GM23338 (cell line): Measurements from ENCODE around the gene ERC2. TPM values are rescaled to one million over a fixed set of nuclear protein-coding genes. Genes with fewer than 3 reads are reported as not detected.

Source experiments
- ATAC-seq: fragments of 200-7000 bp; cut with Tn5 transposase; 3 replicates; pipeline ENCODE4 v1.9.1; 2020
- DNase-seq: peaks from one replicate; pipeline ENCODE4 v3.0.0-alpha.2; 2015; ENCODE audit warnings: low spot score
- H2AFZ ChIP-seq: fragments of 200-600 bp; sonication (generic); 2 replicates; pipeline ENCODE4 v1.8.0; 2016; ENCODE audit warnings: antibody characterized with exemption, mild to moderate bottlenecking, moderate library complexity
- H3F3A ChIP-seq: fragments of 200-600 bp; sonication (generic); replicated peaks from 2 replicates; pipeline ENCODE4 v1.8.0; 2017; ENCODE audit warnings: antibody characterized with exemption, mixed run types, low read depth
- H3K27ac ChIP-seq: fragments of 200-600 bp; sonication (generic); 2 replicates; pipeline ENCODE4 v1.6.1; 2016; ENCODE audit warnings: low read depth
- H3K27me3 ChIP-seq: fragments of 200-600 bp; sonication (generic); 2 replicates; pipeline ENCODE4 v1.8.0; 2016; ENCODE audit warnings: mild to moderate bottlenecking, mixed run types, moderate library complexity; ENCODE audit not compliant: insufficient read depth
- H3K36me3 ChIP-seq: fragments of 200-600 bp; sonication (generic); 2 replicates; pipeline ENCODE4 v1.8.0; 2016; ENCODE audit warnings: mild to moderate bottlenecking; ENCODE audit not compliant: insufficient read depth
- H3K4me1 ChIP-seq: fragments of 200-600 bp; sonication (generic); 2 replicates; pipeline ENCODE4 v1.8.0; 2016; ENCODE audit warnings: mild to moderate bottlenecking, moderate library complexity; ENCODE audit not compliant: insufficient read depth
- H3K4me2 ChIP-seq: fragments of 200-600 bp; sonication (generic); 2 replicates; pipeline ENCODE4 v1.7.1; 2017; ENCODE audit warnings: mixed run types
- H3K4me3 ChIP-seq: fragments of 200-600 bp; sonication (generic); 2 replicates; pipeline ENCODE4 v1.6.1; 2016; ENCODE audit warnings: mixed run types
- H3K79me2 ChIP-seq: fragments of 200-600 bp; sonication (generic); replicated peaks from 2 replicates; pipeline ENCODE4 v1.8.0; 2017; ENCODE audit warnings: mild to moderate bottlenecking; ENCODE audit not compliant: insufficient read depth
- H3K9me2 ChIP-seq: fragments of 200-600 bp; sonication (generic); 2 replicates; pipeline ENCODE4 v1.8.0; 2017; ENCODE audit not compliant: insufficient read depth
- H4K20me1 ChIP-seq: fragments of 200-600 bp; sonication (generic); replicated peaks from 2 replicates; pipeline ENCODE4 v1.8.0; 2017; ENCODE audit warnings: mild to moderate bottlenecking; ENCODE audit not compliant: insufficient read depth
- H3K27ac Mint-ChIP-seq: 2 replicates; pipeline ENCODE4 v1.8.0; 2020; ENCODE audit warnings: inconsistent platforms, mild to moderate bottlenecking, moderate library complexity, mixed read lengths
- H3K27me3 Mint-ChIP-seq: 3 replicates; pipeline ENCODE4 v1.8.0; 2022; ENCODE audit warnings: low read depth, mild to moderate bottlenecking, moderate library complexity, mixed read lengths, inconsistent platforms; ENCODE audit not compliant: insufficient read depth, poor library complexity
- H3K36me3 Mint-ChIP-seq: 3 replicates; pipeline ENCODE4 v1.8.0; 2021; ENCODE audit warnings: low read depth, mild to moderate bottlenecking, inconsistent platforms, moderate library complexity, mixed read lengths
- H3K4me1 Mint-ChIP-seq: 3 replicates; pipeline ENCODE4 v1.8.0; 2020; ENCODE audit warnings: mild to moderate bottlenecking, inconsistent platforms, mixed read lengths
- H3K4me3 Mint-ChIP-seq: 3 replicates; pipeline ENCODE4 v1.8.0; 2021; ENCODE audit warnings: moderate library complexity, mild to moderate bottlenecking, inconsistent platforms, mixed read lengths
- H3K9me3 Mint-ChIP-seq: 3 replicates; pipeline ENCODE4 v1.8.0; 2020; ENCODE audit warnings: moderate library complexity, mild to moderate bottlenecking, inconsistent platforms, mixed read lengths
- ETS1 ChIP-seq: IDR thresholded peaks from 2 replicates; pipeline ENCODE4 v1.6.1; 2016; ENCODE audit warnings: antibody characterized with exemption
- EZH2 ChIP-seq: fragments of 200-600 bp; sonication (generic); IDR thresholded peaks from one replicate; pipeline ENCODE4 v1.8.0; 2017; ENCODE audit warnings: antibody characterized with exemption, mild to moderate bottlenecking, low read depth; ENCODE audit not compliant: unreplicated experiment
- EZH2phosphoT487 ChIP-seq: fragments of 200-600 bp; sonication (generic); IDR thresholded peaks from one replicate; pipeline ENCODE4 v1.8.1; 2018; ENCODE audit warnings: antibody characterized with exemption; ENCODE audit not compliant: unreplicated experiment
- JUNB ChIP-seq: IDR thresholded peaks from one replicate; pipeline ENCODE4 v1.6.1; 2016; ENCODE audit warnings: antibody characterized with exemption; ENCODE audit not compliant: unreplicated experiment
- POLR2AphosphoS5 ChIP-seq: IDR thresholded peaks from 2 replicates; pipeline ENCODE4 v1.6.1; 2016; ENCODE audit warnings: antibody characterized with exemption, low read depth
- STAT1 ChIP-seq: IDR thresholded peaks from one replicate; pipeline ENCODE4 v1.6.1; 2016; ENCODE audit warnings: antibody characterized with exemption; ENCODE audit not compliant: unreplicated experiment
- polyA plus RNA-seq: library from polyadenylated mRNA; unstranded; fragments of >200 nt; fragmentation: Nextera tagmentation; extraction: Ambion mirVana; gene quantifications from 2 replicates; pipeline ENCODE4 v1.2.1, GENCODE V29; 2016
- total RNA-seq: library from RNA; depleted of rRNA; stranded (reverse); fragments of >200 nt; shearing (Covaris generic); gene quantifications from 2 replicates; pipeline ENCODE4 v1.2.3, GENCODE V29; 2014
- TF ChIP-seq, protein P1 (sequence below), 2 experiments: fragments of 200-600 bp in 1 of 2; sonication (generic) in 1 of 2; conservative IDR thresholded peaks; 2 replicates each; pipeline versions ENCODE4 v1.5.1 to v1.6.1; 2016 to 2017; ENCODE audit warnings: antibody characterized with exemption in 2 of 2, low read depth in 2 of 2, mild to moderate bottlenecking in 2 of 2, moderate library complexity in 1 of 2
- TF ChIP-seq, protein P2 (sequence below): IDR thresholded peaks from one replicate; pipeline ENCODE4 v1.6.1; 2018; ENCODE audit warnings: antibody characterized with exemption; ENCODE audit not compliant: unreplicated experiment

Gene ERC2
- total and polyA plus RNA-seq, 2 experiments from 2014 or later = 11.8 to 13.7 TPM

DNA sequence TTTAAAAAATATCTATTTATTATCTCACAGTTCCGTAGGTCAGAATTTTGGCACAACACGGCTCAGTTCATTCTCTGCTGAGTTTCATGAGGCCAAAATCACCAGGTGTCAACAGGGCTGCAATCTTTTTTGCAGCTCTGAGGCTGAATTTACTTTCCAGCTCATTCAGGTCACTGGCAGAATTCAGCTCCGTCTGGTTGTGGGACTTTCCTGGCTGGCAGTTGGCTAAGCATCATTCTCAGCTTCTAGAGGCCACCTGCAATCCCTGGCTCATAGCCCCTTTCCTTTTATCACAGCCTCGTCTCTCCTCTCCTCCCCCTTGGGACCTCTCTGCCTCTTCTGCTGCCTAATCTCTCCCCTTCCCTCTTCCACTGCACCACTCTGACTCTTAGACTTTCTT, 807.1 kb downstream of the ERC2 start (continued):
- no peak for TF ChIP-seq JUNB
- TF ChIP-seq POLR2AphosphoS5 = no peak
- TF ChIP-seq, protein P1, sequence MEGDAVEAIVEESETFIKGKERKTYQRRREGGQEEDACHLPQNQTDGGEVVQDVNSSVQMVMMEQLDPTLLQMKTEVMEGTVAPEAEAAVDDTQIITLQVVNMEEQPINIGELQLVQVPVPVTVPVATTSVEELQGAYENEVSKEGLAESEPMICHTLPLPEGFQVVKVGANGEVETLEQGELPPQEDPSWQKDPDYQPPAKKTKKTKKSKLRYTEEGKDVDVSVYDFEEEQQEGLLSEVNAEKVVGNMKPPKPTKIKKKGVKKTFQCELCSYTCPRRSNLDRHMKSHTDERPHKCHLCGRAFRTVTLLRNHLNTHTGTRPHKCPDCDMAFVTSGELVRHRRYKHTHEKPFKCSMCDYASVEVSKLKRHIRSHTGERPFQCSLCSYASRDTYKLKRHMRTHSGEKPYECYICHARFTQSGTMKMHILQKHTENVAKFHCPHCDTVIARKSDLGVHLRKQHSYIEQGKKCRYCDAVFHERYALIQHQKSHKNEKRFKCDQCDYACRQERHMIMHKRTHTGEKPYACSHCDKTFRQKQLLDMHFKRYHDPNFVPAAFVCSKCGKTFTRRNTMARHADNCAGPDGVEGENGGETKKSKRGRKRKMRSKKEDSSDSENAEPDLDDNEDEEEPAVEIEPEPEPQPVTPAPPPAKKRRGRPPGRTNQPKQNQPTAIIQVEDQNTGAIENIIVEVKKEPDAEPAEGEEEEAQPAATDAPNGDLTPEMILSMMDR (conservative IDR thresholded peaks at IDR 0.05; ENCODE audit: low read depth in 2 of 2) = no peak
- no peak for TF ChIP-seq EZH2
- TF ChIP-seq, protein P2, sequence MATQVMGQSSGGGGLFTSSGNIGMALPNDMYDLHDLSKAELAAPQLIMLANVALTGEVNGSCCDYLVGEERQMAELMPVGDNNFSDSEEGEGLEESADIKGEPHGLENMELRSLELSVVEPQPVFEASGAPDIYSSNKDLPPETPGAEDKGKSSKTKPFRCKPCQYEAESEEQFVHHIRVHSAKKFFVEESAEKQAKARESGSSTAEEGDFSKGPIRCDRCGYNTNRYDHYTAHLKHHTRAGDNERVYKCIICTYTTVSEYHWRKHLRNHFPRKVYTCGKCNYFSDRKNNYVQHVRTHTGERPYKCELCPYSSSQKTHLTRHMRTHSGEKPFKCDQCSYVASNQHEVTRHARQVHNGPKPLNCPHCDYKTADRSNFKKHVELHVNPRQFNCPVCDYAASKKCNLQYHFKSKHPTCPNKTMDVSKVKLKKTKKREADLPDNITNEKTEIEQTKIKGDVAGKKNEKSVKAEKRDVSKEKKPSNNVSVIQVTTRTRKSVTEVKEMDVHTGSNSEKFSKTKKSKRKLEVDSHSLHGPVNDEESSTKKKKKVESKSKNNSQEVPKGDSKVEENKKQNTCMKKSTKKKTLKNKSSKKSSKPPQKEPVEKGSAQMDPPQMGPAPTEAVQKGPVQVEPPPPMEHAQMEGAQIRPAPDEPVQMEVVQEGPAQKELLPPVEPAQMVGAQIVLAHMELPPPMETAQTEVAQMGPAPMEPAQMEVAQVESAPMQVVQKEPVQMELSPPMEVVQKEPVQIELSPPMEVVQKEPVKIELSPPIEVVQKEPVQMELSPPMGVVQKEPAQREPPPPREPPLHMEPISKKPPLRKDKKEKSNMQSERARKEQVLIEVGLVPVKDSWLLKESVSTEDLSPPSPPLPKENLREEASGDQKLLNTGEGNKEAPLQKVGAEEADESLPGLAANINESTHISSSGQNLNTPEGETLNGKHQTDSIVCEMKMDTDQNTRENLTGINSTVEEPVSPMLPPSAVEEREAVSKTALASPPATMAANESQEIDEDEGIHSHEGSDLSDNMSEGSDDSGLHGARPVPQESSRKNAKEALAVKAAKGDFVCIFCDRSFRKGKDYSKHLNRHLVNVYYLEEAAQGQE = no peak
- TF ChIP-seq STAT1 = no peak

DNA sequence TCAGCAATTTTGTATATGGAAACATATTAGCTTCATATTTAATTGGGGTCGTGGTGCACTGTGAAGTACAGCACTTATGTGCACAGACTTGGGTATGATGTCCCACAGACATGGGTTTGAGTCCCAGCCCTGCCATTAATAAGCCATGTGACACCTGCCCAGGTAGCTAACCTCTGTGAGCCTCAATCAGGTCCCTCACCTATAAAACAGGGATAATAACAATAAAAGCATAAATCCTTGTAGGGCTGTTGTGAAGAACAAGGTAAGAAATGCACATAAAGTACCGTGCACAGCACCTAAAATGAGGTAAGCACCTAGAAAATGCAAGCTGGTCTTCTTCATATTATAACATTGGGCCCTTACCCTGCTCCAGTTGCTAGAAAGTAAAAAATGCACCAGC, 807.6 kb downstream of the ERC2 start:
- peaks cover 5% of the 10 kb centered on the region for H3K9me2 ChIP-seq
- peaks cover 49% of the 10 kb centered on the region for H3K4me1 ChIP-seq
- DNase-seq (no peak), ATAC-seq (no peak)
- no peak for TF ChIP-seq ETS1
- no peaks in the 10 kb centered on the region; the same call in 2 of the 3 replicates for H3K9me3 Mint-ChIP-seq
- no peak overlapping the region for H3K4me3 ChIP-seq
- H3K27ac ChIP-seq = no peak overlapping the region
- H3K36me3 Mint-ChIP-seq = no peaks in the 10 kb centered on the region
- no peak overlapping the region for H3K4me3 Mint-ChIP-seq
- no peaks in the 10 kb centered on the region for H3K79me2 ChIP-seq
- no peaks in the 10 kb centered on the region for H4K20me1 ChIP-seq
- H2AFZ ChIP-seq = no peak overlapping the region
- H3K36me3 ChIP-seq = no peaks in the 10 kb centered on the region
- H3F3A ChIP-seq = peaks cover 8% of the 10 kb centered on the region; the same call in 1 of the 2 replicates
- no peak overlapping the region for H3K4me2 ChIP-seq
- no peak overlapping the region for H3K27ac Mint-ChIP-seq
- H3K27me3 ChIP-seq = no peaks in the 10 kb centered on the region
- peaks cover 8% of the 10 kb centered on the region for H3K27me3 Mint-ChIP-seq
- H3K4me1 Mint-ChIP-seq = peaks cover 54% of the 10 kb centered on the region

- TF ChIP-seq POLR2AphosphoS5 = no peak
- no peak for TF ChIP-seq STAT1
- no peak for TF ChIP-seq EZH2phosphoT487
- TF ChIP-seq, protein P1 (conservative IDR thresholded peaks at IDR 0.05; ENCODE audit: low read depth in 2 of 2) = no peak
Measured at GRCh38 chr3:55659701-55660100, 808.6 kb downstream of the ERC2 start.

More at GRCh38 chr3:55659701-55660100, 808.6 kb downstream of the ERC2 start:
- Histone ChIP-seq H3K4me3 (no peak overlapping the region), H3K9me2 (no peaks in the 10 kb centered on the region; the same call in 1 of the 2 replicates), H3K79me2 (no peaks in the 10 kb centered on the region), H3K27me3 (no peaks in the 10 kb centered on the region), H3K27ac (no peak overlapping the region), H3K4me2 (peak overlapping the region; percentile 53; the same call in 1 of the 2 replicates), H4K20me1 (no peaks in the 10 kb centered on the region), H3K4me1 (peaks cover 46% of the 10 kb centered on the region), H3F3A (peaks cover 8% of the 10 kb centered on the region; the same call in 1 of the 2 replicates), H2AFZ (no peak overlapping the region), H3K36me3 (no peaks in the 10 kb centered on the region)
- Mint-ChIP-seq H3K27ac (no peak overlapping the region; the same call in 1 of the 2 replicates), H3K27me3 (peaks cover 10% of the 10 kb centered on the region), H3K4me3 (no peak overlapping the region), H3K4me1 (peaks cover 47% of the 10 kb centered on the region), H3K9me3 (no peaks in the 10 kb centered on the region; the same call in 2 of the 3 replicates), H3K36me3 (no peaks in the 10 kb centered on the region)
- DNase-seq = no peak
- ATAC-seq = no peak
